NCI-H524 treated with DMSO at 0.1 percent for 48 hours (cell line): ENCODE data around the gene NLRC4.
A peak's percentile ranks its signal among the peaks of the same experiment; 100 is the strongest.
"Not testable (repeated sequence)": the region's sequence is repeated elsewhere in the genome, so short reads cannot be mapped to it uniquely, and the experiment has no call there.

ENCODE experiments used
- DNase-seq: peaks from one replicate; lab custom pipeline; 2025; lab: John Stamatoyannopoulos, UW

Gene NLRC4

GRCh38 chr2:32242331-32242730, 22.4 kb downstream of the NLRC4 start:
- DNase-seq: no peak

DNA sequence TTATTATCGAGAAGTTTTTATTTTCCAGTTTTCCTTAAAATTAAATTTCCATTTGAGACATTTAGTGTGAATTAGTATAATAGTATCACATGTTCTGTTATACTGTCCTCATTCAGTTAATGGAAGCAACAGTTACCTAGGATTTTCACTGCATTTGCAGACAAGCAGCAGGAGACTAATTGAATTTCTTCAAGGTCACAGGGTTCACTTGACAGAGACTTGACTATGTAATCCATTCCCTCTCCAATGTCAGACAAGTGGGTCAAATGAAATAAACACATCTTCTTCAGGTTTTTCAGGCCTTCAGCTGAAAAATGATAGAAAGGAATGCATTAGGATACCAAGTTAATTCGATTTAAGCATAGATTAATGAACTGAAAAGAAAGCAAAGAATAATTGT, 26.7 kb downstream of the NLRC4 start:
- no peak for DNase-seq

GRCh38 chr2:32237488-32237887, 27.2 kb downstream of the NLRC4 start:
- DNase-seq: no peak

- no peak for DNase-seq
Observed at GRCh38 chr2:32235315-32235714, 29.4 kb downstream of the NLRC4 start.

DNA sequence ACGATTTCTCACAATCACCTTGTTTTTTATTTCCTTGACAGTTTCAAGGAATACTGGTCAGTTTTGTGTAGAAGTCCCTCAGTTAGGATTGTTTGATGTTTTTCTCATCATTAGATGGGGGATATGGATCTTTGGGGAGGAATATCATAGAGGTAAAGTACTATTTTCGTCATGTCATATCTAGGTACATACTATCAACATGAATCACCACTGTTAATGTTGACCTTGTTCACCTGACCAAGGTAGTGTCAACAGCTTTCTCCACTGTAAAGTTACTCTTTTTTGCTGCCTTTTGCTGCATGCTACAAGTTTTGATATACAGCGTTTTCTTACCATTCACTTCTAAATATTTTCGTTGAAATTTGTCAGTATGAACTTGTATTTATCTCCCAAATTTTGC, 32.7 kb downstream of the NLRC4 start:
- DNase-seq: no peak

DNA sequence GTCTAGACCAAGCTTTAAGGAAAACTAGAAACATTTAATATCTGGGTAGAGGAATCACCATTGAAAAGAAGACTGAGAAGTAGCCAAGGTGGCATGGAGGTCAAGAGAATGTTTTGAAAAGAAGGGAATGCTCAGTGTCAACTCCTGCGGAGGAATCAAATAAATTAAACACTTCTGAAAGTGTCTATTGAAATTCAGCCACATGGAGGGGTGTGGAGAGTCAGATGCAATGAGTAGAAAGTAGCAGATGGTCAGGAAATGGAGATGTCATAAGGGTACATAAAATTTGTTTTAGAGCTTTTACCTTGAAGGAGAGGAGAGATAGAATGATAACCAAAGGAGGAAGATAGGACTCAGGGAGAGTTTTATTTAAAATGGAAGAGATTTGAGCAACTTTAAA, 35.1 kb downstream of the NLRC4 start:
- DNase-seq: peak; percentile 68

GRCh38 chr2:32228181-32228580, 36.5 kb downstream of the NLRC4 start:
- DNase-seq: no peak

GRCh38 chr2:32227492-32227891, 37.2 kb downstream of the NLRC4 start:
- no peak for DNase-seq

DNA sequence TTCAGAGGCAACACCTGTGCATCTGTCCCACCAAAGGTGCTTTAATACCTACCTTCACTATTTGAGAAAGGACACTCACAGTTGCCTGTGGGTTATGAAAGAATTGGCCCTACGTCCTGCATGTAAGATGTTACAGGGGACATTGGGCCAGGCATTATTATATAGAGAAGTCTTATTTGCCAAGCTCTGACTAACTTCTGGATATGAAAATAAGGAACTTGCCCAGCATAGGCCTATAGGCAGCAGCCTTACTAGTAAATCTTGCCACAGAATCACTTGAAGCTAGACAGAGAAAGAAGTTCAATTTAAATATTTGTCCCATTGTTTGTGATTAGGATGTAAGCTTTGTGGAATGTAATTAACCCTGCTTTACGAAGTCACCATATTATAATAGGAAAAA, 41.7 kb downstream of the NLRC4 start:
- DNase-seq: no peak

GRCh38 chr2:32220445-32220844, 44.2 kb downstream of the NLRC4 start:
- DNase-seq: no peak

- DNase-seq: no peak
Observed at GRCh38 chr2:32212295-32212694, 52.4 kb downstream of the NLRC4 start.

GRCh38 chr2:32210767-32211408, 53.8 kb downstream of the NLRC4 start:
- no peak for DNase-seq

DNA sequence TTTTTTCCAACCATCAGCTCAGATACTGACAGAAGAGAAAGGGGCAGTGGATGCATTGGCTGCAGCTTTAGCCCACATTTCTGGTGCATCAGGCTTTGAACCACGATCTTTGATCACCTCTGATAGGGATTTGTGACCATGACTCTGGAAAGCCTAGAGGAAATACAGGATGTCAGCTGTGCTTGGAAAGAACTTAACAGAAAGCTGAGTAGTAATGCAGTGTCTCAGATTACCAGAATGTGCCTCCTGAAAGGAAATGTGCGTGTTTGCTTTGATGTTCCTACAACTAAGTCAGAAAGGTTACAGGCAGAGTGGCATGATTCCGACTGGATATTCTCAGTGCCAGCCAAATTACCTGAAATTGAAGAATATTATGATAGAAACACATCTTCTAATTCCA, 61.3 kb downstream of the NLRC4 start:
- not testable (repeated sequence) for DNase-seq

DNA sequence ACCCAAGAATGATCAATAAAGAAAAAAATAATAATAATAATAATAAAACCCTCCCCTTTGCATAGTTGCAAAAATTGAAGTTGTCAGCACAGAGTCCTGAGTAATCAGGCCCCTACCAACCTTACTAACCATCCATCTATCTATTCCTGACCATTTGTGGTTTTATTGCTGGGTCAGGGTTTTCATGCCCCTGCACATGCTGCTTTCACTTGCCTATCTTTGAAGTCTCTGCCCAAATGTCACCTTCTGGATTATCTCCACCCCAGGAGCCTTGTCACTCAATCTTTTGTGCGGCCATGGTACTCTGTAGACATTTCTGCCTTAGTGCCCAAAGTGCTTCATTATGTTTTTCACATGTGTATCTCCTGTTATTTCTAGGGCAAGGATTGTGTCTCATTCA, 63.9 kb downstream of the NLRC4 start:
- no peak for DNase-seq

DNA sequence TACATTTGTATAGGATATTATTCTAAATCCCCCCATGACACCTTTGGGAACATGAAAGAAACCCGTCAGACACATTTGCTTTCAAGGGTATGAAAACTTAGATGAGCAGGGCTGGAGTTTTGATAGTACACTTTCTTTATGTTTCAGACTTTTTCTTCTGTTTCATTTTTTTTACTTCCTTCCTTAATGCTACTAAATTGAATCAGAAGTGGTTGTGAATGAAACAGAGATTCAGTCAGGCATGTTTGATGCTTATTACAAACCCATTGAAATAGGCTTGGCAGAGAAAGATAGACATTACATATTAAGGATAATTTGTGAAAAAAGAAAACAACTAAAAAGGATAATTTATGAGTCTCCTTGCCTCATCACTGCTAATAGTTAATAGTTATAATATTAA, 72.3 kb downstream of the NLRC4 start:
- no peak for DNase-seq

DNA sequence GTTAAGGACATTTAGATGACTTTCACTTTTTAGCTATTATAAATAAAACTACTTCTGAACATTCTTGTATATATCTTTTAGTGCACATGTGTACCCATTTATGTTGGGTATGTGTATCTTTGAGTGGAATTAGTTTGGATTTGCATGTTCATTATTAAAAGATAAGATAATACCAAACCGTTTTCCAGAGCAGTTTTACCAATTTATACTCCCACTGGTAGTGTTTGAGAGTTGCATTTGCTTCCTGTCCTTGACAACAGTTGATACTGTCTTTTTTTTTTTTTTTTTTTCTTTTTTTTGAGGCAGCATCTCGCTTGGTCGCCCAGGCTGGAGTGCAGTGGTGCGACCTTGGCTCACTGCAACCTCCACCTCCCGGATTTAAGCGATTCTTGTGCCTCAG, 75.7 kb downstream of the NLRC4 start:
- DNase-seq: no peak

- no peak for DNase-seq
Observed at GRCh38 chr2:32182667-32183066, 82.0 kb downstream of the NLRC4 start.
